Dermis microvascular lymphatic vessel endothelial cell (primary cell): ENCODE results near the gene ITGA3. TPM values are rescaled to one million over a fixed set of nuclear protein-coding genes. Genes with fewer than 3 reads are reported as not detected.

Experiments used
- DNase-seq, 2 donors: peaks; one replicate each; pipeline versions ENCODE4 v3.0.0 to v3.0.0-alpha.2; 2010; ENCODE audit warnings: low read depth in 2 of 2
- total RNA-seq: library from RNA; depleted of rRNA; stranded (reverse); fragments of >200 nt; gene quantifications from 2 replicates; pipeline ENCODE4 v1.2.1, GENCODE V29; 2014

Gene ITGA3
- total RNA-seq, 1 donor from 2014 or later: 104 TPM

DNA sequence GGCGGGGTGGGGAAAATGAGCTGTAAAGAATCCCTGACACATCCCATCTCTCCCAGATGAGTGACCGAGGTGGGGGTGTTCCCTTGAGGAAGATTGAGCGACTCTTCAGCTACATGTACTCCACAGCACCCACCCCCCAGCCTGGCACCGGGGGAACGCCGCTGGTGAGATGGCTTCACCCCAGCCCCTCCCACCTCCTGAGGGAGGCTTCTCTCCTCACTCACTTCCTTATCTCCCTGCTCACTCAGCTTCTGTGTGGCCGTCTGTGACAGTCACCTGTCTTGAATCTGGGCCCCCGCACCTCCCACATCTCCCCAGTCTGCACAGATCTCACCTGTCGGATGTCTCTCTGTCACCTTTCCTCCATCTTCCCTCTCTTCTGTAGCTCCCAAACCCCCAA, 52.6 kb downstream of the ITGA3 start:
- DNase-seq: no peak

DNA sequence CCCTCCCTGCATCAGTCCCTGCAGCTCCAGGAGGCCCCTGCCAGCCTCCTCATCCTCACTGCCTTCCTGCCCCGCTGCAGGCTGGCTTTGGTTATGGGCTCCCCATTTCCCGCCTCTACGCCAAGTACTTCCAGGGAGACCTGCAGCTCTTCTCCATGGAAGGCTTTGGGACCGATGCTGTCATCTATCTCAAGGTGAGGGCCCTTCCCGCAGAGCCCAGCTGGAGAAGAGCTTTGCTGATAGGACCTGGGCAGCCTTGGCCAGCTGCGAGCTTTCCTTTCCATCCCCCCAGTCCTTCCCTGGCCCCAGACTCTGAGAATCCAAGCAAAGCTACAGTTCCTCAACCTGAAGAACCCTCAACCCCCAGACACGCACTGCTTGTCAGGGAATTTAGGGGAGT, 53.3 kb downstream of the ITGA3 start:
- DNase-seq: no peak

DNA sequence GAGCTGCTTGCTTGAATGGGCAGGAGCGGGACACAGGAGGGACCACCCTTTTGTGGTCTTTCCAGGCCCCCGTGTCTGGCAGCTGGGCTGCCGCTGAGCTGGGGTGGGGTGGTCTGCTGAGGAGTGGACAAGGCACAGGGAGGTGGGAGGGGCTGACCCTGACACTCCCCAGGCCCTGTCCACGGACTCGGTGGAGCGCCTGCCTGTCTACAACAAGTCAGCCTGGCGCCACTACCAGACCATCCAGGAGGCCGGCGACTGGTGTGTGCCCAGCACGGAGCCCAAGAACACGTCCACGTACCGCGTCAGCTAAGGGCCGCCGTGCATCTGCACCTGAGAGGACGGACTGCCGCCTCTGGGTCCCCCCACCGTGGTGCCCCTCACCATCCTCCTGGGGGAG, 53.9 kb downstream of the ITGA3 start:
- no peak for DNase-seq

DNA sequence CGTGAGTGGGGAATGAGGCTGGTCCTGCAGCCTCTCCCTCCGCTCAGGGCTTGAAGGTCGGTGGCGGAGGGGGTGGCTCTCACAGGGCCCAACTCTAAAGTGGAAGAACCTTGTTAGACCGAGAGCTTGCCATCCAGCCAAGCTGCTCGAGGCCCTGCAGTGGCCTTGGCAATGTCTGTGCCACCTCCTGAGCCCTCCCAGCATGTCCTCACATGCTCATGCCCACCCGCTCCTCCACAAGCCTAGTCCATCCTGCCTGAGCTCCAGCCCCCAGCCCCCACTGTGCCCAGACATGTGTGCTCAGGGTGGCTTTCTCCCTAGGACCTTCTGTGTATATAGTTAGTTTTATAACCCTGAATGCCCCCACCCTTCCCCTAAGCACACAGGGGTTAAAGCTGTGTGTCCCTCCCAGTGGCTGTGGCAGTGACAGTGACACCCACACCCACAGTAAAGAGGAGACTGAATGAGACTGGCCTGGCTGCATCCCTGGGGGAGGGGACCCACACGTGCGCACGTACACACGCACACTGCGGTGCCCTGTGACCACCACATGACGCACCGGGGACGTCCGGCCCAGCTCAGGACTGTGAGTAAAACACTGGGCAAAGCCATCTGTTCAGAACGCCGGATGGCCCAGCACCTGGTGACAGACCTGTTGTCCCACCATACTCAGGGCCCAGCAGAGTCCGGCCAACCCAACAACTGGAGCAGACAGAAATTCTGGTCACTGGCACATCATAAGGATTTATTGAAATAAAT, 54.9 kb downstream of the ITGA3 start:
- DNase-seq: peak in 1 of 2 donors; percentile 48

DNA sequence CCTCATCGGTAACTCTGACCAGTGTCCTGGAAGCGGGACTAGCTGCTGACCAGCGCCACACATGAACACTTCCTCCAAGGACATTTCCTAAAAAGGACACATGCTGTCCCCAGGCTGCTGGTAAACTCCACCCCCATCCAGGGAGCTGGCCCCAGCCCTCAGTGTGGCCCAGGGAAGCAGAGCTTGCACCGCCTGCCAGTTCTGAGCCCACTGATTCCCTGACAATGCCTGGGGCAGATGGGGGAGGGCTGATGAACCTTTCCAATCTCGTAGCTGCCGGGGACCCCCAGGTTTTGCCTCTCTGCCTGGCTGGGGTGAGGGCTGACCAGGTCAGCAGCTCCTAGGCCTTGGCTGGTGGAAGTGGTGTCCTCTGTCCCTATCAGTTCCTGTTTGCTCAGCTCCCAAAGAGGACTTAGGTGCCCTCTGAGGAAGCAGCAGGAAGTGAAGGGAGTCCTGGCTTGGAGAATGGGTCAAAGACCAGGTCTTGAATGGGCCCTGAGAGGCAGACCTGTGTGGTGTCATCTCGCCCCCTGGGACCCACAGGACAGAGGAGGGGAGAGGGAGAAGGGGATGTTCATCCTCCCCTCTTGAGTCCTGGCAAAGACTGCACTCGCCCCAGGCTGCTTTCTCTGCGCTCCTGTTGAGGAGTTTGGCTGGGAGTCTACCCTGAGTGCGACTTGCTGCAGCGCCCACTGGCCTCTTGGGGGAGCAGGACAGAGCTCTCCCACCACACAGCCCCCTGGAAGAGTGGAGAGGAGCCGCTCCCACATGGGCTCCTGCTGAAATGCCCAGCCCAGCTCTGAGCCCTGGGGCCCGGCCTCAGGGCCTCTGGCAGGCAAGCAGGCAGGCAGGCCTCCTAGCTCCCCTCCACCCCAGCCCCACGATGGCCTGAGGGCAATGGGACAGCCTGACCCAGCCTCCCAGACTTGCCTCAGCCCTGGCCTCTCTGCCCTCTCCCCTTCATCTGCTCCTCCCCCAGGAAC, 56.1 kb downstream of the ITGA3 start:
- no peak for DNase-seq

DNA sequence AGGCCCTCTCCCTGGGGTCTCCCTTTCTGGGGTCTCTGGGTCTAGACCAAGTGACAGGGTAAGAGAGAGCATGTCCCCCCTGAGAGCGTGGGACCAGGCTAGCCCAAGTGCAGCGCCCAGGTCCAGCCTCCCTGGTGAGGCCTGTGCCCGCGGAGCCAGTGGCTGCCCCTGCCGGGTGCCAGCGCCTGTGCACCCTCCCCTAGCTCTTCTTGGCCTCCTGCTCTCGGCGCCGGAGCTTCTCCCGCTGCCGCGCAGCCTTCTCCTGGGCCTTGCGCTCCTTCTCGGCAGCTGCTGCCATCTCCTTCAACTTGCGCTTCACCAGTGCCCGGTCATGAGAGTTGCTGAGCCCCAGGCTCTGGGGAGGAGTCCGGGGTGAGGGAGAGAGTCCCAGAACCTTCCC, 56.8 kb downstream of the ITGA3 start:
- DNase-seq: no peak

DNA sequence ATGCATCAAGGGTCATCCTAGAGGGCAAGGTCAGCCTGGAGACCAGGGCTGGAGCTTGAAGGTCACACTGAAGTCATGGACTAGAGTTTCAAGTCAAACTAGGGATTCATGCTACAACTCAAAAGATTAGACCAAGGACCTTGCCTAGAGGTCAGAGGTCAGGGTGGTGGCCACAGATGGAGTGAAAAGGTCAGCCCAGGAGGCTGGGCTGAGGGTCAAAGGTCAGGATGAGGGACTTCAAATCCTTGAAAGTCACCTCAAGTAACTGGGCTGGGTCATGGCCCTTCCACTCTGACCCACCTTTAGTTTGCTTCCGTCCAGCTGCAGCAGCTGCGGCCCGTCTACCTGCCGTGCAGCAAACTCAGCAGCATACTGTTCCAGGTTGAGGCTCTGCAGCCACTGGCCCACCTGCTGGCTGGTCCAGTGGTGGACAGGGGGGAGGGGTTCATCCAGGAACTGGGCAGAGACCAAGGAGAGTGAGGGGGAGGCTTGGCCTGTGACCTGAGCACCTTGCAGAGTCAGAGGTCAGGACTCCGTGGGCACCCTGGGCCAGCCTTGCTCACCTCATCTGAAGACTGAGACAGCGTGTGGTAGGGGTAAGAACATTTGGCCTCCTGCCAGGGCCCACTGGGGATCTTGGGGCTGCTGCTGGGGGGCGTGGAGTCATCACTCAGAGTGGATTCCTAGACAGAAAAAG, 57.9 kb downstream of the ITGA3 start:
- no peak for DNase-seq

DNA sequence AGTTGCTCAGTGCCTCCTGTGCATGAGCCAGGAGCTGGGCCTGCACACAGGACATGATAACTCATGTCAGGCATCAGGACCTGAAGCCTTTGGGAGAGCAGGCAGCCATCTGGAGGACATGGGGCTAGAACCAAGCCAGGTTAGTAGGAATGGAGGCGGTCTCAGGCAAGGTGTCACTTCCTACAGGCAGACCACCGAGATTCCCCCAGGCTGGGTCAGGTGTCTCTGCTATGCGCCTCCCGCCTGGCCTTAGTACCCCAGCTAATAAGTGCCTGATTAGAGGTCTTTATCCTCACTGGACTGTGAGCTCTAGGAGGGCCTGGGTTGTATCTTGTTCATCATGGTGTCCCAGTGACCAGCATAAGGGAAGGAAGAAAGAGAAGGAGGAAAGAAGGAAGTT, 58.5 kb downstream of the ITGA3 start:
- no peak for DNase-seq

DNA sequence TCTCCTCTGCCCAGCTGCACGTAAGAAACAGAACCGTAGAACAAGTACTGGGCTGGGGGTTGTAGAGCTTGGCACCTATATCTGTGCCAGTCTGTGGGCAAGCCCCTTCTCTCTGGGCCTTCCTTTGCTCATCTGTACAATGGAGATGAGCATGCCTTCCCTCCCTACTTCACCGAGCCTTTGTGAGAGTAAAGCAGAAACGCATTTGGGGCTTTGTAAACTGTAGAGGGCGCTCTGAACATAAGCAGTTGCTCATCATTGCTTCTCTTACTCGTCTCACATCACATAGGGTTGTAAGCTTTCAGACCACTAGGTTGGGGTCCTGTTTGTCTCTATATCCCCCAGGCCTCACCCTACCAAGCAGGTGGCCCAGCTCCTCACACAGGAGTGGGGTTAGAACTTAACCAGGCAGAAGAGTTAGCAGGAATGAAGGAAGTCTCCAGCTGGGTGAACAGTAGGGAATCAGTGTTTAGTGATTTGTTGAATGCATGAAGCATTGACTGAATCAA, 59.0 kb downstream of the ITGA3 start:
- DNase-seq: peak; percentile 63 to 74

DNA sequence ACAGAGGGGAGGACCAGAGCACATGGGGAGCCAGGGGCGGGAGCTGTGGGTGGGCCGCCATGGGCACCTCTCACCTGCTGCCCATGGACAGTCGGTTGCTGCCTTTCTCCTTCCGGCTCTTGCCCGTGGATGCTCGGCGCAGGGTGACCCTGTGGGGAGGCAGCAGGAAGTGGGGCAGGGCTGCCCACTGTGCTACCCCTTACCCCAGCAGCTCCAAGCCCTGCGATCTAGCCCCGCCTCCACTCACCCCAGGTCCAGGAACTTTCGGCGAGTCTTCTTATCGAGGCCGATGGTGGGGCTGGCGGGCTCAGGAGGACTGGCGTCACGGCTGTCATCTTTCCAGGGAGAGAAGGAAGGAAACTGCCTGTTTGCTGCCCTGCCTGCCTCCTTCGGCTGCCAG, 59.8 kb downstream of the ITGA3 start:
- no peak for DNase-seq

DNA sequence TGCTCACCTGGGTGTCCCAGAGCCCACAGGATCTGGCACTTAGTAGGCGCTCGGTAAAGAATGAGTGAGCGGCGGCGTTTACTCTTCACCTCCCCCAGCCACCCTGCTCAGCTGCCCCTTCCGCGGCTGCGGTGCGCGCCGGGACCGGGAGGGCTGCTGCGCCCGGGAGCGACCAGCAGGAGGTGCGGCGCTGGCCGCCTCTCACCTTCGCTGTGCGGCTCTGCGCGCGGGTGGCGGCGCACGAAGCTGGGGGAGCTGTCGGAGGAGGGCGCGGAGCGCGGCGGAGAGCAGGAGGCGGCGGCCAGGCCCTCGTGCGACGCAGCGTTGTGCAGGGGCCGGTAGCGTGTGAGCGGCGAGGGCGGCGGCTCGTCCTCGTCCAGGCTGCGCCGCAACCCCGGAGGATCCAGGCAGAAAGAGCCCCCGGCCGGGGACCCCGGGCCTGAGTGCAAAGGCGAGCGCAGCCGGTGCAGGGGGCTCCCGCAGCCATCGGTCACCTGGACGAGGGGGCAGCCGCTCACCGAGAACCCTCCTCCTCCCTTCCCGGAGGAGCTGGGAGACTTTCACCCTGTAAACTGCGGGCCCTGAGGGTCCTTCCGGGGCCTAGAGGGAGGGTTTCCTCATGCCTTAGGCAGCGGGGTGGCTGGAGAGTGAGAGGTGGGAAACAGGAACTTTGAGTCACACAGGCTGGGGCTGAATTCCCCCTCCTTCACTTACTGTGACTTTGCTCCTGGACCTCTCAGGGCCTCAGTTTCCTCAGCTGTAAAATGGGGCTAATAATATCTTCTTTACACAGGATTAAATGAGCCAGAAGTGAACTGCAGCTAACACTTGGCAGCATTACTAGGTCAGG, 61.5 kb downstream of the ITGA3 start:
- DNase-seq: peak; percentile 20 to 74

DNA sequence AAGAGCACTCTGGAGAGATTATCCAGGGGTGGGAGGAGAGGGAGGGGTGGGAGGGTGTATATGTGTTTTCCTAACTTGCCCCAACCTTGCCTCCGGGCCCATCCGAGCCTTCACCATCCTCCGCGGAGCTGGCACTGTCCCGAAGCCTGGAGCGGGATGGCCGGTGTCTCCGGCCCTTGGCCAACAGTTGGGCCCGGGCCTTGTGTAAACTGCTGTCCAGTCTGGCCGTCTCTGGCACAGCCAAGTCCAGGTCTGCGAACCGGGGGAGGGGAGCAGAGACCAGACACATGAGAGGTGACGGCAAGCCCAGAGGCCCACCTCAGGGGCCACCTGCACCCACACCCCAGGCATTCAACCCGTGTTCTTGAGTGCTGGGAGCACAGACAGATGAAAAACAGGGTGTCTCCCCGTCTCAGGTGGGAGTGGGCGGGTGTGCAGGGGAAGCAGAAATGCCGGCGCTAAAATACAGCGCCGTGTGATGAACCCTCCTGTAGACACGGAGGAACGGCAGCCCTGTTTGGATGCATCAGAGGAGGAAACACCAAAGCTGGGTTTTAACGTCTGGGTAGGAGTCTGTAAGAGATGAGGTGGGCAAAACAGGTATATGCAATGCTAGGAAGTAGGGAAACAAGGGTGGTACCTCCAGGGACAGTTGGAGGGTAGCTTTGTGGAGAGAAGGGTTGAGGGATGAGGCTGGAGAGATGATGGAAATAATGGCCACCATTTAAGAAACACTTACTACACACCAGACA, 62.3 kb downstream of the ITGA3 start:
- DNase-seq: no peak

DNA sequence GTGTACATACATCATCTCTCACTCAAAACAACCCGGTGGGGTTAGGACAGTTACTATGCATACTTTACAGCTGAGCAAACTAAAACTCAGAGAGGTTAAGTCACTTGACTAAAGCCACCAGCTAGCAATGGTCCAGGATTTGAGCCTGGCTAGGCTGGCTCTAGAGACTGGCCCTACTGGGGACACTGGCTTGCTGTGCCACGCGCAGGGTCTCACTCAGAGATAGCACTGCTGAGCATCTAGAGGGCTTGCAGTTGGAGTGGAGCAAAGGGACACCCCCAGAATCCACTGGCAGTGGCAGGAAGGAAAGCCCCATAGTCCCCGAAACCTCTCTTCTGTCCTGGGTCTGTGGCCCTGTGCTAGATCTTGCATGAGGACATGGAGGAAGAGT, 62.9 kb downstream of the ITGA3 start:
- DNase-seq: no peak

DNA sequence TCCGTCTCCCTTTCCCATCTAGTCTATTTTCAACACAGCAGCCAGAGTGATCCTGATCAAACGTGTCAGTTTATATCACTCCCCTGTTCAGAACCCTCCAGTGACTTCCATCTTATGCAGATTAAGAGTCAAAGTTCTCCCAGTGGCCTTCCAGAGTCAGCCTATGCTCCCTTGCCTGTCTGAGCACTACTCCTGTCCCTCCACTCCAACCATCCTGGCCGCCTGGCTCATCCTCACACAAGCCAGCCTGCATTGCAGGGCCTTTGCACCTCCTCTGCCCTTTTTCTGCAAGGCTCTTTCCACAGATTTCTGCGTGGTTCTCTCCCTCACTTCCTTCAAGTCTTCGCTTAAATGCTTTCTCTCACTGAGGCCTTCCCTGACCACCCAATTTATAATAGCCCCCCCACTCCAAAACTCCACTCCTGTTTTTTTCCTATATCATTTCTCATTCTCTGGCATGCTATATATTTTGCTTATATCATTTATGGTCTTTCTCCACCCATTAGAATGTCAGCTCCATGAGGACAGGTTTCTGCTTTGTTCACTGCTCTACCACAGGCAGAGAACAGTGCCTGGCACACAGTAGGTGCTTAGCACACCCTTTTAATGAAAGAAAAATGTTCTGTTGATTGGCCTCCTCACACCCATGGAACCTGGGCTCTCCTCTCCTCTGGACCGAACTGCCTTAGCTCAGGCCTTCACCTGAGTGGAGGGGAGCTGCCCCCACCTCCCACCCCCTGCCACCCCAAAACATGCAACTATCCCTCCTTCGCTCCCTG, 64.8 kb downstream of the ITGA3 start:
- DNase-seq: no peak

DNA sequence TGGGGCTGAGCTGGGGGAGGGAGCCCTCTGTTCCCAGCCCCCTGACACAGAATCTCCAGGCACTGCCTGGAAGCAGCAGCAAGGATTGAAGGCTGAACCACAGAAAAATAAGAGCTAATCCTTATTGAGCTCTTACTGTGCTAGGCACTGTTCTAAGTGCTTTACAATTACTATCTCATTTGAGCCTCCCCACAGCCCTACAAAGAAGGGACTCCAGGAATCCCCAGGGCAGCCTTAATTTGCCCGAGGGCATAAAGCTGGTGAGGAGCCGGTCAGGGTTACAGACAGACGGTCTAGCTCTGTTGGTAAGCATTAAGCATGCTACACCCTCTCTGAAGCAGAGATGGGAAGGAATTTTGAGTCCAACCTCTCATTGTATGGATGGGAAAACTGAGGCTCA, 67.0 kb downstream of the ITGA3 start:
- no peak for DNase-seq

DNA sequence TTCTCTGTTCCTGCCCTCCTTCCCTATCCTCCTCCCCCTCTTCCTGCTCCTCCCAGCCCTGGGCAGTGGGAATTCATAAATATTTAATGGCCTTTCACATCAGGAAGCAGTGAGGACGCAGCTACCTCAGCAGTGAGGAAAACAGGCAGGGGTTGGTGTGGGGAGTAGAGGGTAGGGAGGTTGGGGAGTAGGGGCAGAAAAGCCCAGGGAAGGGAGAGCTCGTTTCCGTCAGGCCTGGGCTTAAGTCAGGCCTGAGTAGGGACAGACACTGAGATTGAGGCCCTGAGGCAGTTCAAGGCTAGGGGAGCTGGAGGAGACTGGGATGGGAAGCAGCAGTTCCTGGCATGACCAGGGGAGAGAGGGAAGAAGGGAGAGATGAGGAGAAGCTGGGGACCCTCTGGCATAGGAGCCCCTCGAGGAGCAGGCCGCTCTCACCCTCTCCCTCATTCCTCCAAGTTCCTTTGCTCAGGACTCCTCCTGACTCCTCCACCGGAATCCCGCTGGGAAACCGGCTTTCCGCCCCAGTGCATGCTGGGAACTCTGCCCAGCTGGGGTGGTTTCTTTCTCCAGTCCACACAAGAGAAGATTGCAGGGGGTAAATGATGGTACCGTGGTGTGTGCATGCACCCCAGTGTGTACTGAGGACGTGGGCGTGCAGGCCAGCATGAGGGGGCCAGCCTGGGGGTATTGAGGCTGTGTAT, 67.9 kb downstream of the ITGA3 start:
- peak in 1 of 2 donors; percentile 25 for DNase-seq

DNA sequence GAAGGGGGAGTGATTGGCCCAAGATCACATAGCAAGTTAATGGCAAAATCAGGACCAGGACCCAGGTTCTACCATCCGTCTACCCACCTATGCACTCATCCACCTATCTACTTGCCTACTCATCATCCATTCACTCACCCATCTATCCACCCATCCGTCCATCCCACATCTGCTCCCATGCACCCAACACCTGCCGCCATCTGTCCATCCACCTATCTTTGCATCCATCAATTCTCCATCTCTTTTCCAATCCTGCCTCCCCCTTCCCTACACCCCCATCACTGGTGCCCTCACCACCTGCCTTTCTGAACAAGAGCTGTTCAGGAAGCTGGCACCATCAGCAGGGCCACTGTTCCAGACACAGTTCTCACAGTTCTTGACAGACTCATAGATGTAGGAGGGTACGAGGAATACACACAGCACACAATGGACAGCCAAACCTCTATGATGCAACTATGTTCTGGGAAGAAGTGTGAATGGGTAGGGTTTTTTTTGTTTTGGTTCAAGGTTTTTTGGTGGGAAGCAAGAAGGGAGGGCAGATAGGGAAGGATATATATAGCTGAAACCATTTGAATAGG, 69.6 kb downstream of the ITGA3 start:
- DNase-seq: no peak

DNA sequence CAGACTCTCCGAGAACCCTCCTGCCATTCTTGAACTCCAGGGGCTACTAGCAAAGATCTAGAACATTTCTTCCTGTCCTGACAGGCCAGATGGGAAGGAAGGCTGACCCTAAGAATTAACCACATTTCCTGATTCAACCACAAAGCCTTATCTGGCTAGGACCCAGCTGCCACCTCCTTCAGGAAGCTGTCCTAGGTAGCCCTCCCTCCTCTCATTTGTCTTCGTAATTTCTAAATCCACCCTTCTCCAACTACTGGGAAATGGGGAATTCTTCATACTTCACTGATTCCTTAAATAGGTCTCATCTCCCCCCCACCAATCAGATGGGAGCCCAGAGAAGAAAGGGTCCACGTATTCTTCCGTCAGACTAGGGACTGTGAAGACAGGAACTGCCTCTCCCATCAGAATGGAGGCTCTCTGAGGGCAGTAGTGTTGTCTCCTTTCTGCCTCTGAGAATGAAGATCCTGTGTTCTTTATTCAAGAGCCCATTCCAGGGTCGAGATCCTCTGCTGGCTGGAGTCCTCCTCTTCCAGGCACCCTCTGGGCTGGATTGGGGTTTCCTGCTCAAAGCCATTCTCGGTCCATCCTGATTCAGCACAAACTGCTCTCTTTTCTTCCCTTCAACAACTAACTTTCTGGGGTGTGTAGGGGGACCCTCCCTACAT, 71.9 kb downstream of the ITGA3 start:
- peak in 1 of 2 donors; percentile 52 for DNase-seq
